ENCODE measurements around the gene ZBTB43.

Gene ZBTB43

DNA sequence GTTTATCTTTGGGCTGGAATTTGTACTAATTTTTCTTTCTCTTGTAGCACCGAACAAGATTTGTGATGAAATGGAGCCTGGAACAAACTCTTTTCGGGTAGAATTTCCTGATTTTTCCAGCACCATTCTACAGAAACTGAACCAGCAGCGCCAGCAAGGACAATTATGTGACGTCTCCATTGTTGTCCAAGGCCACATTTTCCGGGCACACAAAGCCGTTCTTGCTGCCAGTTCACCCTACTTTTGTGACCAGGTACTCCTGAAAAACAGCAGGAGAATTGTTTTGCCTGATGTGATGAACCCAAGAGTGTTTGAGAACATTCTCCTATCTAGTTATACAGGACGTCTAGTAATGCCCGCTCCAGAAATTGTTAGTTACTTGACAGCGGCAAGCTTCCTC lies 27.6 kb downstream of the ZBTB43 start:
- DNase-seq: no peak

DNA sequence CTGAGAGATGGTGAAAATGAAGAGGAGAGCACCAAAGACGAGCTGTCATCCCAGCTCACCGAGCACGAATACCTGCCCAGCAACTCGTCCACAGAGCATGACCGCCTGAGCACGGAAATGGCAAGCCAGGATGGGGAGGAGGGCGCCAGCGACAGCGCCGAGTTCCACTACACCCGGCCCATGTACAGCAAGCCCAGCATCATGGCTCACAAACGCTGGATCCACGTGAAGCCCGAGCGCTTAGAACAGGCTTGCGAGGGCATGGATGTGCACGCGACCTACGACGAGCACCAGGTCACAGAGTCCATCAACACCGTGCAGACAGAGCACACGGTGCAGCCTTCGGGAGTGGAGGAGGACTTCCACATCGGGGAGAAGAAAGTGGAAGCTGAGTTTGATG lies 28.2 kb downstream of the ZBTB43 start:
- no peak for DNase-seq

DNA sequence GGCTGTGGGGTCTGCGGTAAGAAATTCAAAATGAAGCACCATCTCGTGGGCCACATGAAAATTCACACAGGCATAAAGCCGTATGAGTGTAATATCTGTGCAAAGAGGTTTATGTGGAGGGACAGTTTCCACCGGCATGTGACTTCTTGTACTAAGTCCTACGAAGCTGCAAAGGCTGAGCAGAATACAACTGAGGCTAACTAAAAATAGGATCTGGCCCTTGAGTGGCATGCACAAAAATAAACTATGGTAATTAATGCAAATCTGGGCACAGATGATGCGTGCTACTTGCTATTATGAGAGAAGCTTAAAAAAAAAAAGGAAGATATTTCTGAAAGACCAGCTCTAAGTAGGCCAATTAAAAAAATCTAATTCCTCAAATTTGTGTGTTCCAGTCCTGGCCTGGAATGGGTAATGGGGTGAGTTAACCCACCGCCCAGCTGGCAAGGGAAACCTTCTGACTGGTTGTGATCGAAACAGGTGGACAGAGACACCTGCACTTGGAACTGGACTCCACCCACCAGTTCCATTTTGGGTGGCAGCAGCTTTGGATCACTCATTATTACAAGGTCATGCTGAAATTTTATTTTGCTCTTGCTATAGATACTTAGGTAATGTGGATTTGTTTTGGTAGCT lies 29.0 kb downstream of the ZBTB43 start:
- no peak for DNase-seq

GRCh38 chr9:126834672-126835071 lies 29.8 kb downstream of the ZBTB43 start:
- DNase-seq: no peak

GRCh38 chr9:126836216-126836615 lies 31.4 kb downstream of the ZBTB43 start:
- no peak for DNase-seq

DNA sequence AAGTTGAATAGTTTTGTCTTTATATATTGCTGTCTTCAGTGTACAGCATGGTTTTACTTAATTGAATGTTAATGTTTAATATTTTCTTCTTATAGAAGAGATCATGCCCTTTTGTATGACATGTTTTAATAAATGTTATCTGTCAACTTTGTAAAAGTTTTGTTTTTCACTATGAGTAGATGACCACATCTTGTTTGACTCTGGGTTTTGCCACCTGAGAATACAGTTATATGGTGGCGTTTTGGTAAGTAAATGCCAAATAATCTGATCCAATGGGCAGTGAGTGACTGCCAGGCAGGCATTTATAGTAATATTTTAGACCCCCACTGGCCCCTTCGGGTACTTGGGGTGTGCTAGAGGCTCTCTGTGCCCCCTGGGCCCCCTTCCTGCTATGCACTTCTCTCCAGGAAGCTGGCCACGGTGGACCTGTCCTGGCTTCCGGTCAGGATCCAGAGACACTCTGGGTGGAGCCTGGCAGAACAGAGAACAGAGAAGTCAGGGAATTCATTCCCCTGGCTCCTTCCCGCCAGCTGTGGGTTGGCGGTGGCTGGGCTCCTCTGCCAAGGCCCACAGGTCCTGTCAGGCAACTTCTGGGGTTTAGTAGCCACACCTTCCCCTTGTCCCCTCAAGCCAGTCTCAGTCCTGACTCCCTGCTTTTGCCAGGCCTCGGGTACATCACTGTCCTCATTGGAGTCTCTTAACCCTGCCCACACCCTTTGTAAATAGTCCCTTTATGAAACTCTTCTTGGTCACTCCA lies 33.4 kb downstream of the ZBTB43 start:
- DNase-seq: no peak

DNA sequence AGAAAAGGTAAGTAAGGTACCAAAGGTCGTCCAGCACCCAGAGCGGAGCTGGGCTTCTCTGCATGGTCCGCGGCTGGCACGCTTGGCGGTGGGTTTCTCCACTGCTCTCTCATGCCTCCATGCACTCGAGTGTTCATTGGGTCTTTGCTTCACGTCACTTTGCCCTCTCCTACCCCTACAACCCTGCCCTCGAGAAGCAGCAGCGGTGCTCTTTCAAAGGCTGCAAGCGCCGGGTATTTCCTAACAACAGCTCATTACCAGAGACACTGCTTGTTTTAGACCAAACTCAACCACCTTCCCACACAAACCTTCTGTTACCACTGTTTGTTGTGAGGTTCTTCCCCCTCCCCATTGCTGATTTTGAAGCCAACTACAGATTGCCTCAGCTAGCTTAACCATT lies 34.1 kb downstream of the ZBTB43 start:
- DNase-seq: no peak

- DNase-seq: no peak
These were observed 34.5 kb downstream of the ZBTB43 start for GRCh38 chr9:126839301-126839700.

DNA sequence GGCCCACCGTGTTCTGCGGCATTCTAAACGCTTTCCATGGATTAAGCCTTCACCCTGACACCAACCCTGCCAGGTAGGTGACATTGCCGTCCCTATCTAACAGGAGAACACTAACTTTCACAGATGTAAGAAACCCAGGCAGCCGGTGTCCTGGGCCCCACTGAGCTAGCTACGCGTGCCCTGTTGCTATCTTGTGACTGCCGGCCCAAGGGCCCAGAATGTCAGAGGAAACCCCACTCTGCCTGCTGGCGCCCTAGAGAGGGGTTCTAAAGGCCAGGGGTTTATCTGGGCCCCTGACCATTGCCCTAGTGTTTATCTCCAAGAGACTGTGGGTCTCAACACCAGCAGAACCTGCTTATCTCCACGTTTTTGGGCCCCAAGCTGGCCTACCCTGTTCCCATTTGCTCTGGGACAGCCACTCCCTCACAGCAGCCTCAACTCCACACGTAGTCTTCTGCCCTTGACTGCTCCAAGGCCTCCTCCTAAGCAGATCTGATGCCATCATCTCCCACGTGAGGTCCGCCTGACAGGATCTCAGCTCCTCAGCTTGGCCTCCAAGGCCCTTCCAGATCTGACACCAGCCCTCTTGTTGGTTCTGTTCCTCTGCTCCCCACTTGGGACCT lies 37.5 kb downstream of the ZBTB43 start:
- DNase-seq: no peak

GRCh38 chr9:126842977-126843799 lies 38.3 kb downstream of the ZBTB43 start:
- no peak for DNase-seq

DNA sequence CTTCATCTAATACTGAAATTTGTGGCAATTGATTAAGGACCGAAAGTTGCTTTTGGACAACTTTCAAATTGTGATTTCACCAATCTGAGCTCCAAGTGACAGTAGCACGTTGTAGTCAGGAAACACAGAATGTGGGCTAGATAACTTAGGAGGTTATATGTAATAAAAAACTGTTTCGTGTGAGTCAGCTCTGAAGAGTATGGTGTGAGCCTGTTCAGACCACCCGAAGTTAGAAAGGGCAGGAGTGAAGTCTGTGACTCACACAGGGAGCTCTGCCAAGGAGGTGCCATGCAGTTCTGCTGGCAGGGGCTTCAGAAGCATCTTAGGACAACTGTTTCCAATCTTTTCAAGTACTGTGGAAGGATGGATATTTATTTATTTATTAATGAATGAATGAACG lies 39.2 kb downstream of the ZBTB43 start:
- no peak for DNase-seq

DNA sequence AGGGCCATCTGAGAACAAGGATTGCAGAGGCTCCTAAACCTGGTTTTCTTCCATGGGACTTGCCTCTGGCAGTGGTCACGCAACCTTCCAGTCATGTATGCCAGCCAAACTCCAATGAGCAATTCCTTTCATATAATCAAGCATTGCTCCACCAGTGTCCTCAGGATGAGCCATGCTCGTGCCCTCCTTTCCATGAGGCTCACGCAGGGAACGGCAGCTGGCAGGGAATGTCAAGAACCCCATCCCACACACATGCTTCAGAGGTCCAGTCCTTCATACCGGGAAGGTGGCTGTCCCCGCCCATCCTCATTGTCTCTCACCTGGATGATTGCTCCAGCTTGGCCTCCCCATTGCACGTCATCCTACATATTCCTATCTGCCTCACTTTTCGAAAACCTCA lies 42.2 kb downstream of the ZBTB43 start:
- DNase-seq: no peak

- no peak for DNase-seq
These were observed 44.9 kb downstream of the ZBTB43 start for GRCh38 chr9:126849591-126850225.

DNA sequence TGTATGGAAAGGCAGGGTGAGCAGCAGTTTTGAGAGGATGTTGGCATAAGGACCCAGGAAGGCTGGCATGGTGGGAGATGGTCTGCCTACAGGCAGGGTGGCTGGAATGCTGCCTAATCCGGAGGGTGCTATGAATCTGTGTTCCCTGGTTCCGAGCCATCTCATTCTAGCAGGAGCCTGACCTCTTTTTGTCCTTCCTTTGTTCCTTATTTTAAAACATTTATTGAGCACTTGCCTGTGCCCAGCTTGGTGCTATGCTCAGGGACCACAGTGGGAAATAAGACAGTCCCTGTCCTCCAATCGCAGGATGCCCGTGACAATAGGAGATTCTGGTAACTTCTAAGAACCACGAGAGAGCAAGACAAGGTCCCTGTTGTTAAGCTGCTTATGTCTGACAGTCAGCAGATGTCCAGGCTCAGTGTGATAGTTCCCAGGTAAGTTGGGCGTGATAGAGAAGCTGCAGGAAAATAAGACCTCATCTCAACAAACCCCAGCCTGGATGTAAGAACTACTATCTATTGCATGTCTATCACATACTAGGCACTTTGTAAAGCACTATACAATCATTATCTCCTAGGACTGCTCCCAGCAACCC lies 46.5 kb downstream of the ZBTB43 start:
- no peak for DNase-seq

DNA sequence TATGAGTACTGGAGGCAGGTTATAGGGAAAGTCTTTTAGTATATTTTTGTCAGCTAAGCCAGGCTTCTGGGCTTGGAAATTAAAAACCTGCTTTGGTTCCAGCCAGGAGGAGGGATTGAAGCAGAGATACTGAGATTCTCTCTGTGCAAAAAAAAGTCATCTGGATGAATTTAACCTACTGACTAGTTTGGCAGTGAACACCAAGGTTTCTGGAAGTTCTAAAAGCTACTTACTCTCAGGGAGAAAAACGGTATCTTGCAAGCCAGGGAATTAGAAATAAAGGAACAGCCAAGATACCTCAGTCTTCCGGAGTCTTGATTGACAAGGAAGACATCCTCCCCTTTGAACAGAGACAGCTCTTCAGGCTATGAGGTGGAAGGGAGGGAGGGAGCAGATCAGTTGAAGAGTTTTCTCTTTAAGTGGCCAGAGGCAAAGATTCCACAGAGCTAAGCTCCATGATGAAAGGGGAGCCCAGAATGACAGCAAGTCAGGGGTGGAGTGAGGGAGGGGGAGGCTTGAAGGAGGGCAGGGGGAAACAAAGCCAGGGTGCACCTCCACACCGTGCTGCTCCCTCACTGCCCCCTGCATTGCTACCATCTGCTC lies 47.3 kb downstream of the ZBTB43 start:
- no peak for DNase-seq

- DNase-seq: no peak
These were observed 48.8 kb downstream of the ZBTB43 start for GRCh38 chr9:126853667-126854066.

- DNase-seq: no peak
These were observed 49.9 kb downstream of the ZBTB43 start for GRCh38 chr9:126854734-126855133.

DNA sequence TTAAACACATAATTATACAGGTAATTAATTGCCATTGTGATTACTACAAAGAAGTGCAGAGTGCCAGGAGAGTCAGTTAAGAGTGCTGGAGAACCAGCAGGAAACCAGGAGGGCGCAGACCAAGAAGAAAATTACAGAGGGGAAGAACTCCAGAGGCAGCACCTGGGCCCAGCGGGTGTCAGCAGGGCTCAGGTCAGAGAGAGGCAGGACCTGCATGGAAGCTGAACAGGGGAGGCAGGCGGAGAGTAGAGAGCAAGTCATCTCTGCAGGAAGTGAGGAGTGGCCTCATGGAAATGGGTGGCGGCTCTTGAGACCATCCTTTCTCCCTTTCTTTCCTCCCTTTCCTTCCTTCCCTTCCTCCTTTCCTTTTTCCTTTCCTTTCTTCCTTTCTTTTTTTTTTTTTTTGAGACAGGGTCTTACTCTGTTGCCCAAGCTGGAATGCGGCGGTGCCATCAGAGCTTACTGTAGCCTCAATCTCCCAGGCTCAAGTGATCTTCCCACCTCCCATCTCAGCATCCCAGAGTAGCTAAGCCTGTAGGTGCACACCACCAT lies 51.6 kb downstream of the ZBTB43 start:
- no peak for DNase-seq

DNA sequence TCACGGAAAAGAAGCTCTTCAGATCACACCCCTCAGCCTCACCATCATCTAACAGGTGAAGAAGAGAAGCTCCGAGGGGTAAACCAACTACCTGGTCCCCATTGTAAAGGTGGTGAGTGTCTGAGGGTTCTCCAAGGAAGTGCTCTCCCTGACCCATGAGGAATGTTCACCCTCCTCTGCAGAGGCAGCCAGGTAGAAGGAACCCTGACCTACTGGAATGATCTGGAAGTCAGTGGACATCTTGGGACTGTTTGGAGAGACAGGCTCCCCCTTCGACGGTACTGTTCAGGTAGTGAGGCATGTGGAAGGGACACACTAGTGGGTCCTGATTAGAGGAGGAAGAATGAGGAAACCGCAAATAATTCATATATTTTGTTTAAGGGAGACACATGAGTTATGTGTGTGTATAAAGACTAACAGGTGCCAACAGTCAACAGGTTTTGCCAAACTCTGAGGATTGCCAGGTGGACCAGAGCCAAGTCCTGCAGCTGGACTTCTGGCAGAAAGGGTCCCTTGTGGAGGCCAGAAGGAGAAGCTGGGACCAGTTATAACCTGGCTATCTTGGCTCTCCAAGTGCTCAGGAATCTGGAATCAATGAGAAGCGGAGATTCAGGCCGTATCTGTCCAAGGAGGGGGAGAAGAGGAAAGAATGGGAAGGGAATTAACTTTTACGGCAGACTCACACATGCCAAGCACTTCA lies 52.6 kb downstream of the ZBTB43 start:
- DNase-seq: no peak

DNA sequence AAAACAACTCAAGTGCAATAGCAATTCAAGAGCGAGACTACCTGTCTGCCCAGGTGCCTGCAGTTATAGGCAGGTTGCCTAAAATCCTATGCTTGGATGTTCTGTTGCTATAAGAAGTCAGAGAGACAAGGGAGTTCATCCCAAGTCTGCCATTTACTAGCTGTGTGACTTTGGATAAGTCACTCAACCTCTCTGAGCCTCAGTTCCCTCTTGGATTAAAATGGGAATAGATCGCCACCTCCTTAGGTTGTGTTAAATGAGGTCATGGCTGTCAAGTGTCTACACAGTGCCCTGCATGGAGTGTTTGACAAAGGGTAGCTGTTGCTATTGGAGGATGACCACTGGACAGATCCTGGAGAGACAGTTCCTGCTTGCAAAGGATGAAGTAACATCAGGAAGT lies 54.3 kb downstream of the ZBTB43 start:
- no peak for DNase-seq
